Trophoblast cell (in vitro differentiated cells and primary cell): Measurements from ENCODE around the gene TM9SF2.

Experiments
- DNase-seq, 2 donors: peaks; one replicate each; pipeline ENCODE4 v3.0.0-alpha.2; 2016
- H2AFZ ChIP-seq: 2 replicates; pipeline ENCODE4 v1.6.1; 2013; ENCODE audit warnings: low read length, moderate library complexity, mild to moderate bottlenecking; ENCODE audit not compliant: insufficient read depth, poor library complexity
- H2AK5ac ChIP-seq: 2 replicates; pipeline ENCODE4 v1.6.1; 2013; ENCODE audit warnings: mild to moderate bottlenecking, low read length
- H2BK120ac ChIP-seq: 2 replicates; pipeline ENCODE4 v1.6.1; 2013; ENCODE audit warnings: low read length, mild to moderate bottlenecking, moderate library complexity; ENCODE audit not compliant: insufficient read depth, poor library complexity
- H2BK12ac ChIP-seq: 2 replicates; pipeline ENCODE4 v1.6.1; 2013; ENCODE audit warnings: mild to moderate bottlenecking, low read length, moderate library complexity
- H2BK5ac ChIP-seq: 2 replicates; pipeline ENCODE4 v1.6.1; 2013; ENCODE audit warnings: low read length, low read depth, moderate library complexity, mild to moderate bottlenecking; ENCODE audit not compliant: poor library complexity
- H3K14ac ChIP-seq: 2 replicates; pipeline ENCODE4 v1.6.1; 2013; ENCODE audit warnings: mild to moderate bottlenecking, low read length
- H3K18ac ChIP-seq: 2 replicates; pipeline ENCODE4 v1.6.1; 2013; ENCODE audit warnings: mild to moderate bottlenecking, low read length
- H3K23ac ChIP-seq: 2 replicates; pipeline ENCODE4 v1.6.1; 2013; ENCODE audit warnings: low read length
- H3K27ac ChIP-seq: 2 replicates; pipeline ENCODE4 v1.5.1; 2013; ENCODE audit warnings: low read depth, mild to moderate bottlenecking, inconsistent platforms, low read length, moderate library complexity
- H3K27me3 ChIP-seq: 2 replicates; pipeline ENCODE4 v1.6.1; 2013; ENCODE audit warnings: inconsistent platforms, mild to moderate bottlenecking, low read length, moderate library complexity; ENCODE audit not compliant: insufficient read depth
- H3K36me3 ChIP-seq, 2 experiments: 1 replicate in 1 of 2; 2 replicates in 1 of 2; pipeline ENCODE4 v1.6.1; 2013; ENCODE audit warnings: low read length in 2 of 2, mild to moderate bottlenecking in 2 of 2, moderate library complexity in 1 of 2; ENCODE audit not compliant: insufficient read depth in 2 of 2, control insufficient read depth in 1 of 2
- H3K4ac ChIP-seq: 2 replicates; pipeline ENCODE4 v1.6.1; 2013; ENCODE audit warnings: low read depth, mild to moderate bottlenecking, low read length, moderate library complexity
- H3K4me1 ChIP-seq, 2 experiments: 1 replicate in 1 of 2; 2 replicates in 1 of 2; pipeline ENCODE4 v1.6.1; 2013; ENCODE audit warnings: low read length in 2 of 2, mild to moderate bottlenecking in 2 of 2, moderate library complexity in 1 of 2; ENCODE audit not compliant: insufficient read depth in 2 of 2, control insufficient read depth in 1 of 2
- H3K4me2 ChIP-seq: 2 replicates; pipeline ENCODE4 v1.6.1; 2013; ENCODE audit warnings: inconsistent platforms, mild to moderate bottlenecking, low read length, moderate library complexity
- H3K4me3 ChIP-seq: 2 replicates; pipeline ENCODE4 v1.5.1; 2013; ENCODE audit warnings: mild to moderate bottlenecking, low read depth, low read length, inconsistent platforms
- H3K79me1 ChIP-seq: one replicate; pipeline ENCODE4 v1.6.1; 2013; ENCODE audit warnings: low read length
- H3K79me2 ChIP-seq: 2 replicates; pipeline ENCODE4 v1.6.1; 2013; ENCODE audit warnings: low read length, mild to moderate bottlenecking; ENCODE audit not compliant: control insufficient read depth, insufficient read depth, poor library complexity
- H3K9ac ChIP-seq: 2 replicates; pipeline ENCODE4 v1.6.1; 2013; ENCODE audit warnings: mild to moderate bottlenecking, low read length
- H3K9me3 ChIP-seq: 2 replicates; pipeline ENCODE4 v1.6.1; 2013; ENCODE audit warnings: low read depth, mild to moderate bottlenecking, control low read depth, inconsistent platforms, low read length; ENCODE audit not compliant: insufficient read depth
- H4K12ac ChIP-seq: 2 replicates; pipeline ENCODE4 v1.6.1; 2013; ENCODE audit warnings: low read depth, mild to moderate bottlenecking, low read length, moderate library complexity
- H4K8ac ChIP-seq: 2 replicates; pipeline ENCODE4 v1.6.1; 2013; ENCODE audit warnings: low read depth, mild to moderate bottlenecking, low read length, moderate library complexity
- H4K91ac ChIP-seq: one replicate; pipeline ENCODE4 v1.6.1; 2013; ENCODE audit warnings: low read depth, mild to moderate bottlenecking, low read length, moderate library complexity
- WGBS: extraction: QIAGEN DNeasy Blood & Tissue Kit; methylation state at CpG from one replicate; pipeline ENCODE4 v1.1.7; 2013; ENCODE audit warnings: missing lambda C conversion rate; ENCODE audit not compliant: insufficient read length, insufficient coverage; ENCODE audit errors: extremely low coverage; 5-methylcytosine and 5-hydroxymethylcytosine counted together

The TM9SF2 gene

DNA sequence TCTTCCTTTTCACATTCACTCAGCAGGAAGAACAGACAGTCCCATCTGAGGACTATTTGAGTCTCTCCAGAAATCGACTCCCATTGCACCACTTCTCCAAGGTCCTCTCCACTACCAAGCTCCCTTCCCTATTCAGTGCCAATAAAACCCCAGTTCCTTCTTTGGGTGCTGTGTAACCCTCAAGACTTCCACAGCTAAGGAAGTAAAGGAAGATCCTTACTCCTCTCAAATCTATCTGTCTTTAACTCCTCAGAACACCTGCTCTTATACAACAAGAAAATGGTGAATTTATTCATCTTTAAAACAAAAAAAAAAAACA, 29.2 kb upstream of the TM9SF2 start:
- Histone ChIP-seq H2AFZ (no peak overlapping the region), H3K9ac (no peak overlapping the region), H3K14ac (no peak overlapping the region), H3K18ac (no peak overlapping the region), H3K4me2 (no peak overlapping the region), H3K23ac (no peak overlapping the region), H4K12ac (no peak overlapping the region), H3K4ac (no peak overlapping the region), H3K4me3 (no peak overlapping the region), H2AK5ac (no peak overlapping the region), H4K8ac (no peak overlapping the region), H3K9me3 (no peaks in the 10 kb centered on the region), H3K36me3 (no peaks in the 10 kb centered on the region), H2BK120ac (no peak overlapping the region), H3K79me1 (no peaks in the 10 kb centered on the region), H3K27me3 (no peaks in the 10 kb centered on the region), H3K79me2 (no peaks in the 10 kb centered on the region), H4K91ac (no peak overlapping the region), H2BK12ac (no peak overlapping the region), H3K27ac (no peak overlapping the region), H2BK5ac (no peak overlapping the region), H3K4me1 (peaks cover 0 to under 1% of the 10 kb centered on the region in 2 experiments)
- DNase-seq: no peak
- WGBS: no CpG with 5 or more reads among the region's 1 CpG

DNA sequence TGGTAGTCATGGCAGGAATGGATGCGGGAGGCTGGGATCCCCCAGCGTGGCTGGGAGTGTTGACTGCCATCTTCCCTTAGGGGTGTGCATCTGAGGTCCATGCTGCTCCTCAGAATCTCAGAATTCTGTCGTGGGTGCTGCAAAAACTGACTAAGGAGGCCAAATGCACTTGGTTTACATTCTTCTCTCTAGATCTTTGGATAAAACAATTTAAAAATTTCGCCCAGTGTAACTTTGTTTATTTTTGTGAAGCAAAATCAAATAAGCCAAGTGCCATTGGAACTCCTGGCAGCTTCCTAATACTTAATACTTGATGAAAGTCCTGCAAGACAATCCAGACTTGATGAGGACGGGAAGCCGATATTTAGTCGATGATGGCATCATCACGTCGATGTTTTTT, 27.8 kb upstream of the TM9SF2 start:
- WGBS: no CpG with 5 or more reads among the region's 9 CpGs
- no peak overlapping the region for H4K12ac ChIP-seq
- no peak overlapping the region for H3K4ac ChIP-seq

DNA sequence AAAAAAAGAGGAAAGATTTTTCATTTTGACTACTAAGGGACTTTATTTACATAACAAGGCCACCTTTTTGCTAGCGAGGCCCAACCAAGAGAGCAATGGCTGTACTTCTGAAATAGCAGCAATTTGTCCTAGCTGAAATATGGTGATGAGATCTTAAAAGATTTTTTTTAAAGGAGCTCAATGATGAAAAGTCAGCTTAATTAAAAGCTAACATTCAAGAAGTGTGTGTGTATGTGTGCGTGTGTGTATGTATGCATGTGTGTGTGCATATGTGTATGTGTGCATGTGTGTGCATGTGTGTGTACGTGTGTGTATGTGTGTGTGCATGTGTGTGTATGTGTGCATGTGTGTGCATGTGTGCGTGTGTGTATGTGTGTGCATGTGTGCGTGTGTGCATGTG, 24.6 kb upstream of the TM9SF2 start:
- DNase-seq: no peak
- Histone ChIP-seq H2BK120ac (no peak overlapping the region), H3K27me3 (no peaks in the 10 kb centered on the region), H4K91ac (no peak overlapping the region), H4K8ac (no peak overlapping the region), H3K36me3 (no peaks in the 10 kb centered on the region), H2AFZ (no peak overlapping the region), H2BK12ac (no peak overlapping the region), H3K79me2 (no peaks in the 10 kb centered on the region), H3K23ac (no peak overlapping the region), H3K4me1 (peaks cover 0 to 2% of the 10 kb centered on the region in 2 experiments), H3K4me2 (no peak overlapping the region), H3K4ac (no peak overlapping the region), H3K18ac (no peak overlapping the region), H3K4me3 (no peak overlapping the region), H2BK5ac (no peak overlapping the region), H3K9me3 (no peaks in the 10 kb centered on the region), H2AK5ac (no peak overlapping the region), H3K9ac (no peak overlapping the region), H4K12ac (no peak overlapping the region), H3K79me1 (no peaks in the 10 kb centered on the region), H3K14ac (no peak overlapping the region), H3K27ac (no peak overlapping the region)
- WGBS: no CpG with 5 or more reads among the region's 5 CpGs

More for the DNA sequence above, 27.8 kb upstream of the TM9SF2 start:
- Histone ChIP-seq H3K4me1 (peaks cover 0 to 2% of the 10 kb centered on the region in 2 experiments), H3K14ac (no peak overlapping the region), H3K79me2 (no peaks in the 10 kb centered on the region), H3K23ac (no peak overlapping the region), H3K9ac (no peak overlapping the region), H2BK5ac (no peak overlapping the region), H3K79me1 (no peaks in the 10 kb centered on the region), H3K4me2 (no peak overlapping the region), H3K9me3 (no peaks in the 10 kb centered on the region), H2BK120ac (no peak overlapping the region), H2BK12ac (no peak overlapping the region), H3K18ac (no peak overlapping the region), H2AK5ac (no peak overlapping the region), H4K8ac (no peak overlapping the region), H3K27ac (no peak overlapping the region), H4K91ac (no peak overlapping the region), H3K27me3 (no peaks in the 10 kb centered on the region), H2AFZ (no peak overlapping the region), H3K4me3 (no peak overlapping the region), H3K36me3 (no peaks in the 10 kb centered on the region)
- no peak for DNase-seq

DNA sequence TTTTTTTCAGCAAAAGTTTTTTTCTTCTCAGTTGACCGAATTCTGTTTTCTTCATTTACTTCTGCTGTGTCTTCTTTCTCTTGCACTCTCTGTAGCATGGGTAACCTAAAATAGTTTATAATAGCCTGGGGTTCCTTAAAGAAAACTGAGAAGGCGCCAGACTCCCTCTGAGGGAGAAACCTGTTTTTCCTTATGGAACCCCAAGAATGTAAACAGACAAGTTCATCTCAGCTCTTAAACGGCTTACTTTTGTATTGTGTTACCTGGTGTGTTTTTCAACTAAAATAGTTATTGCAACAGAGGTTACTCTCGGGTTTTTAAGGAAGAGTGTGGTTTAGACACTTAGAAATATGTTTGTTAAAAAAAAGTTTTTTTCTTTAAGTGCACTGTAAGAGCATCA, 23.8 kb upstream of the TM9SF2 start:
- no peak overlapping the region for H3K9ac ChIP-seq
- H4K91ac ChIP-seq: no peak overlapping the region
- H3K27ac ChIP-seq: no peak overlapping the region
- H2BK120ac ChIP-seq: no peak overlapping the region
- DNase-seq: no peak
- H3K27me3 ChIP-seq: no peaks in the 10 kb centered on the region
- no peak overlapping the region for H4K12ac ChIP-seq
- no peak overlapping the region for H2AK5ac ChIP-seq
- H3K4me3 ChIP-seq: no peak overlapping the region
- H2BK12ac ChIP-seq: no peak overlapping the region
- no peak overlapping the region for H3K14ac ChIP-seq
- no peak overlapping the region for H2BK5ac ChIP-seq
- H3K18ac ChIP-seq: no peak overlapping the region
- no CpG with 5 or more reads among the region's 4 CpGs for WGBS
- no peak overlapping the region for H4K8ac ChIP-seq
- H3K4me1 ChIP-seq: peaks cover 0 to 2% of the 10 kb centered on the region in 2 experiments
- no peaks in the 10 kb centered on the region for H3K9me3 ChIP-seq
- no peaks in the 10 kb centered on the region for H3K79me1 ChIP-seq
- no peak overlapping the region for H2AFZ ChIP-seq
- no peak overlapping the region for H3K23ac ChIP-seq
- no peaks in the 10 kb centered on the region for H3K79me2 ChIP-seq
- H3K4me2 ChIP-seq: no peak overlapping the region
- no peak overlapping the region for H3K4ac ChIP-seq
- H3K36me3 ChIP-seq: no peaks in the 10 kb centered on the region
